K562 treated with DMSO at 1 percent for 24 hours (cell line): ENCODE results near the gene ZNF609. TPM values are rescaled to one million over a fixed set of nuclear protein-coding genes. Genes with fewer than 3 reads are reported as not detected.

Experiments used
- total RNA-seq: library from RNA; unstranded; fragments of 300-600 nt; gene quantifications from 2 replicates; pipeline ENCODE4 v1.2.3, GENCODE V29; 2022; ENCODE audit warnings: low read depth; ENCODE audit not compliant: insufficient read depth

ZNF609 gene
- 18.5 and 18.6 TPM in 2 replicates for total RNA-seq

GRCh38 chr15:64460206-64460723, at the start of gene ZNF609:
Gene ZNF609 (plus strand): TSS chr15:64460578. CDS start chr15:64499420, 38,842 bp downstream.

Other genes starting within 250 kb of the ZNF609 start
- 5.5 and 6.9 TPM in 2 replicates for gene CSNK1G1, start 104.4 kb upstream of the ZNF609 start, total RNA-seq
- 76.5 and 102 TPM in 2 replicates for gene PCLAF, start 79.1 kb upstream of the ZNF609 start, total RNA-seq
- 18.7 and 21.4 TPM in 2 replicates for gene TRIP4, start 72.7 kb upstream of the ZNF609 start, total RNA-seq